SK-N-DZ (cell line): ENCODE measurements around the gene MAML2.

Experiments used
- DNase-seq: peaks from one replicate; pipeline ENCODE4 v3.0.0-alpha.2; 2015; ENCODE audit warnings: low spot score

The MAML2 gene

GRCh38 chr11:96339706-96340554 is 3.1 kb downstream of the MAML2 start:
- no peak for DNase-seq

DNA sequence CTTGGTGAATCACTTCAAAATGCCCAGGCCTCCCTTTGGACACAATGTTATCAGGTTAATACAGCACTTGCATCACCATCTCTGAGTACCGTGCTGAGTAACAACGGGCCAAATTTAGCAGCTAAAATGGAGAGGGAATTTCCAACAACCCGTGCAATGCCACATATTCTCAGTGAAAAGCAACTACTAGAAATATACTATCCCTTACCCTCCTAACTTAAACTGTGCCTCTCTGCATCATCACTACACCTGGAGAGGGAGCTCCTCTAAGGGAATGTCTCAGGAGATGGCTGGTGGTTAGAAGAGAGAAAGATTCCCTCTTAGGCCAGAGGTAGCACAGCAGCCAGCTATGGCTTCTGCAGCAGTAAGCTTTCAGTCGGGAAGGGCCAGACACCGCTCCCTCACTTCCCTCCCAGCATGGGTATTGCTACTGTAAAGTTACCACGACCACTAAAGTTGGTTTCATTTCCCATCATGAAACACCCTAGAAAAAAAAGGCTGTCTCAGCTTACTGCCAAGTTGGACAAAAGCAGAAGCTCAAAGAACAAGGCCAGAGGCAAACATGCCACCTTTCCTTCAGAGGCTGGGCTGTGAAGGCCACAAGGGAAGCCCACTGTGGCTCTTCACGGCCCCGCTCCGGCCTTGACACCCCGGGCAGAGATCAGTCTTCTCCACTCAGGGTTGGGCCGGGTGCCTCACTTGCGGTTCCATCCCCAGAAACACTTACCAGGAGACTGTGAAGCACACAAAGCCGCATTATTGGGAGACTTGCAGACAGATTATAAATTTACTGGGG is 3.9 kb downstream of the MAML2 start:
- DNase-seq = no peak

GRCh38 chr11:96337541-96338431 is 5.2 kb downstream of the MAML2 start:
- no peak for DNase-seq

DNA sequence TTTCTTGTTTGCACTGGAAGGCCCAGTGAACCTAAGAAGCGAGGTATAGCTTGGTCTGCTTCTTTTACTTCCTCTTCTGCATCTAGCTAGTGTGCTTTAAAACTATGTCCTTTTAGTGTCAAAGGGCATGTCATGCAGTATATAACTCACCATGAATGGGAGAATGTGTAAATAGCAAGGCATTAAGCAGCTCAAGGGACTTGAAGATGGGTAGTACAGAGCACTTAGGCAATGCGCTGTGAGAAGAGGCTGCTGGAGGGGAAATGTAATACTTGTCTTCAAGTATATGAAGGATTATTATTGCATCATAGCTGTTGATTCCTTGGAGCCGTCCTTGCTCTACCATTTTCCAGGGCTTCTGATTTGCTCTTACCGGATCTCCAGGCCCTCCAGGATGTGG is 7.6 kb downstream of the MAML2 start:
- no peak for DNase-seq

- no peak for DNase-seq
Measured at GRCh38 chr11:96334219-96334618, 8.8 kb downstream of the MAML2 start.

DNA sequence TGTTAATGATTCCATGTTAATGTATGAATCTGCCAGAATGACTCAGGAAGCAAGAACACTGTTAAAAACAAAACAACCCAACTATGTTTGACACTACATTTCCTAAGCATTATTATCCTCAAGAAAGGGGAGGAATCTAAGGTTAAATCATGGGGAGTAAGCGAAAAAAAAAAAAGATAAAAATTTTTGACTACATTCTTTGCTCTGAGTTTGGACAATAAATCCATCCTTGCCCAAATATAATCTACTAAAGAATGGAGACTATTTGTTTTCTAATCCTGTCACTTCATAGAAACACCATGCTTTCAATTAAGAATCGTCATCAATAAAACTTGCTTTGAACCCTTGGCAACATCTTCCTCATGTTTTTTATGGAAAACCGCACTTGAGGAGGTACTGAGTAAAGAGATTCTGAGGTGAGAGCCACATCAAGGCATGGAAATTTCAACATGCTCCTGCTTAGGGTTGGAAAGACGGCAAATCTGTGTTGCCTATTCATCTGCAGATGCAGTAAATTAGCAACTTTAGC is 9.7 kb downstream of the MAML2 start:
- no peak for DNase-seq

DNA sequence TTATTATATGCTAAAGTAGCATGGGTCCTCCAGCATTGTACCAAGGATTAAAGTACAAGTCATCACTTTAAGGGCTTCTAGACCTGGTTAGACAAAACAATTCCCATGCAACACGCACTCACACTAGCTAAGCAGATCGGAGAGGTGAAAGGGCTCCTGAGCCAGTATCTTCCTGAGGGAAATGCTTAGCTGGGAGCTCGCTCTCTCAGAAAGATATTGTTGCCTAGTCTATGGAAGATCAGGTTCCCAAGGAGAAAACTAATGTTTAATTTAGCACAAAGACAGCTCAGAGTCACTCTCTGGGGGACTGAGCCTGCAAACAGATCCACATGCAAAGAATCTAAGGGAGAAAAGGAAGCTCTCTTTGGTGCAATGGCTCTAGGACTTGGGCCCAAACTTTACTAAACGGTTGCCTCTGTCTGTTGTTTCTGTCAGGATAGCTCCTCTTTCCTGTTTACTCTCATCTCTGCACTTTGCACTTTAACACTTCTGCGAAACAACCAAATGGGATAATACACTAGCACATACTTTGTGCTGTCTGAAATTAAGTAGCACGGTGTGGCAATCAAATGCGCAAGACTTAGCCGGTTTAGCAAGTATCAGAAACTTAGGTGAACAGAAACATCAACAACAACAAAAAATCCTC is 10.7 kb downstream of the MAML2 start:
- DNase-seq = no peak

DNA sequence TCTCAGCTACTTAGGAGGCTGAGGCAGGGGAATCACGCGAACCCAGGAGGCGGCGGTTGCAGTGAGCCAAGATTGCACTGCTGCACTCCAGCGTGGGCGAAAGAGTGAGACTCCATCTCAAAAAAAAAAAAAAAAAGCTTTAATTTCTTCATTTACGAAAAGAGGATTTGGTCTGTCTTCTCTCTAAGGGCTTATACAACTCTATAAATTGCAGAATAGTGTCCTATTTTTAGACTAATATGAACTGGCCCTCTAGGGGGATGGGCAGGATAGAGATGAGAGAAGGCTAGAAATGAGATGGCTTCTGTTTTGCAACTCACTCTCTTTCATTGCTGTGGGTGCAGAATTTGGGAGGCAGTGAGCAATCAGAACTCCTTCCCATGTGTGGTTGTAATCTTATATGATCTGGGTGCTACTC is 11.3 kb downstream of the MAML2 start:
- DNase-seq = no peak

- no peak for DNase-seq
Measured at GRCh38 chr11:96330511-96330859, 12.5 kb downstream of the MAML2 start.

GRCh38 chr11:96329855-96330510 is 13.0 kb downstream of the MAML2 start:
- DNase-seq = no peak

DNA sequence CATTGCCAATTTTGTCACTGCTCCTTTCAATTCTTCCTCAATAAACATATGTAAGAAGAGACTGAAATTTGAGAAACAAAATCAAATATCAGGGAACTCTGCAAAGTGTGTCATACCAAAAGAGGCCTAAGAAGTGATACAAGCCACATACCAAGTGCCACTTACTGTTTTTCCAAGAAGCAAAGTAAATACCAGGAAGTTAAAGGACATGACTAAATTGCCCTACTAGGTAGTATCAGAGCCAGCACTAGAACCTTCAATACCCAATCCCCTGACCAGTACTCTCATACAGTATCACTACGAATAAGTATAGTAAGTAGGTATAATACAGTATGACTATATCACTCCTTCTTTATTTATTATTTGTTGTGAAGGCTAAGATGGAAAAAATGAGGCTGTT is 13.6 kb downstream of the MAML2 start:
- no peak for DNase-seq

GRCh38 chr11:96328395-96329010 is 14.5 kb downstream of the MAML2 start:
- DNase-seq = no peak

DNA sequence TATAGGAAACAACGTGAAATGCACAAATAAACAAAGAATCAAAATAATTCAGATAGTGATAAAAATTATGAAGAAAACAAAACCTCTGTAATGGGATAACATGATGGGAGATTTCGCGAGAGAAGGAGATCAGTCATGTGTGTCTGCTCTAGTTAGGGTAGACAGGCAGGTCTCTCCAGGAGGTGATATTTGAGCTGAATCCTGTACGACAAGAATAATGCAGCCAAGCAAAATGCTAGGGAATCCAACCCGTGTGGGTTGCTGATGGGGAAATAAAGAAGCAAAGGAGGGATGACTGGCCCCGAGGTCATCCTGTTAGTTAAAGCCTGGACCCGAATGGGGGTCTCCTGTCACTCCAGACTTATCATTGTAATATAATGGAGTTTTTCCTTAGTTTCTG is 16.0 kb downstream of the MAML2 start:
- DNase-seq = no peak

- no peak for DNase-seq
Measured at GRCh38 chr11:96324912-96325311, 18.1 kb downstream of the MAML2 start.

DNA sequence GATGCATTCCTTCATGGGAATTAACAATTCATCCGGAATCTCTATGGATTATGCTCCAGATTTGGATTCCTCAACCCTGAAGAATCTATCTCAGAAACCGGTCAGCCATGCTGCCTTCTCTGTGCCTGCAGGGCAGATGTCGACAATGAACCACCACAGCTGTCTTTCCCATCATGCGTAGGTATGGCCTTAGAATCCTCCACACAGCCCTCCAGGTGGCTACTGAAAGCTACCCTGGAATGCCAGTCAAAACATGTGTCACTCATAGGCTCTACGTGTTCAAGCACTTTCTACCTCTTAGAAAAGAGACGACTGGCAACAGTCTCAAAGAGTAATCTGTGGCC is 19.4 kb downstream of the MAML2 start:
- DNase-seq = no peak

- no peak for DNase-seq
Measured at GRCh38 chr11:96322775-96323641, 20.0 kb downstream of the MAML2 start.

- no peak for DNase-seq
Measured at GRCh38 chr11:96321091-96321490, 21.9 kb downstream of the MAML2 start.

DNA sequence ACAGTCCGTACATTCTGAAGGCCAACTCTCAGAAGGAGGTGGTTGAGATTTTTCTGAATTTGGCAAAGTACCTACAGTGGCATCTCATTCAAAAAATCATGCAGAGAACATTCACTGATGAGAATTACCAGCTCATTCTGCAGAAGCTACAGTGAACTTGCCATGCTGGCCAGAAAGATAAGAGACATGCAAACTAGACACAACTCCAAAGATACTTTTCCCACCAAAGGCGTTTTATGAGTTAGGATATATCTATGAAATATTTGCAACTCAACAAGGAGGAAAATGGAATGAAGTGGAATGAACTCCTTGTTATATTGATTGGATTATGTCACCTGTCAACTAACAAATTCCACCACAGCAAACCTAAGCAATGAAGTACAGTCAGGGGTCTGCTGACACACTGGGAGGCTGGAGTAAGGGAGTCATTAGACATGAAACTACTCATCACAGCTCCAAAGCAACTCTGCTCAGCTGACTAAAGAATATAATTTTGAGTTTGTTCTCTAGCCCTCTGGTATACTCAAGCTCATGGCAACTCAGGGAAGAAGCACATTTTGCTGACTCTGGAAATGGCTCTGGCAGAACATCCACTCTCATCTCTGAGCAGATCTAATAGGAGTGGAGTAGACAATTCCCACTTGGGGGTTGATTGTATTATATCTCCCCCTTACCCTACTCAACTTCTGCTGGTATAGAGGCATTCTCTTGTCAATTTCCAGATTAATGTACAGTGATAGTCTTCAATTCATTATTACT is 22.9 kb downstream of the MAML2 start:
- DNase-seq = no peak

DNA sequence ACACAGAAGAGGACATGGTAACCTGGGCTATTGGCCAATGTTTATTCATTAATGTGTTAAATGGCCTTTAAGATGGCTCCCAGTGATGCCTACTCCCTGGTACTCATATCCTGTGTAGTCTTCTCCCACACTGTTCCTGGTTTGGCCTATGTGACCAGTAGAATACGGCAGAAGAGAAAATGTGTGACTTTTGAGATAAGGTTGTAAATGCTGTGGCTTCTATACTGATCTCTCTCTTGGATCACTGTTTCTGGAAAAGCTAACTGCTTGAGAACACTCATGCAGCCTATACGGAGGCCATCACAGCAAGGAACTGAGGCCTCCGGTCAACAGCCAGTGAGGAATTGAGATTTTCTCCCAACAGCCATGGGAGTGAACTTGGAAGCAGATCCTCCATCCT is 24.1 kb downstream of the MAML2 start:
- no peak for DNase-seq
